Putamen (tissue), 1 donor: ENCODE measurements around the gene PSME3.
"Not testable (repeated sequence)": the region's sequence is repeated elsewhere in the genome, so short reads cannot be mapped to it uniquely, and the experiment has no call there.

Experiments used
- DNase-seq: peaks from one replicate; pipeline ENCODE4 v3.0.0-alpha.2; 2016; ENCODE audit warnings: low spot score

Gene PSME3

DNA sequence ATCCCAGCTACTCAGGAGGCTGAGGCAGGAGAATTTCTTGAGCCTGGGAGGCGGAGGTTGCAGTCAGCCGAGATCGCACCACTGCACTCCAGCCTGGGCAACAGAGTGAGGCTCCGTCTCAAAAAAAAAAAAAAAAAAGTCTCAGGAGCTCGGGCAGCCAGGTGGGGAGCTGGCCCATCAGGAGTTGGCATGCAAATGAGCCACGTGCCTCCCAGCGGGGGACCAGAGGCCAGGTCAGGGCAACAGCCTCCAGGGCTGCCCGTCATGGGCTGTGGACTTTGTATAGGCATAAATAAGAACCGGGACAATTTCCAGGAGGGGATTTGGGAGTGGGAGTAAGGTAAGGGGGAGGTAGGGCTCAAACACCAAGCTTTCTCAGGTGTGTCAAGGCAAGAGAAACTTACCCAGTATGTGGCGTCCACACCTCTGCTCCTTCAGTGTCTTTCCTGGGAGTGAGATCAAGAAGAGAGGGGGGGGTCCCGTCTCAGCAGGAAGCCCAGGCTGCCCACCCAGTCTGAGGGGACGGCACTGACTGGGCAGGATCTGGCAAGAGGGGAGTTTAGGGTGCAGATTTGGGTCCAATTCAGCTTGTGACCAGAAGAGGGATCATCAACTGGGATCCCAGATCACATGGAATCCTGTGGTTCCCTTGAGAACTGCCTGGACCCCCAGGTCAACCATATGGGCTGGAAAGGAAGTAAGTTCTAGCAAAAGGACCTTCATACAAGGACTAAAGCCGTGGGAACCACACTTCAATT, 45.1 kb downstream of the PSME3 start:
- no peak for DNase-seq

GRCh38 chr17:42878924-42879595, 45.9 kb downstream of the PSME3 start:
- no peak for DNase-seq

DNA sequence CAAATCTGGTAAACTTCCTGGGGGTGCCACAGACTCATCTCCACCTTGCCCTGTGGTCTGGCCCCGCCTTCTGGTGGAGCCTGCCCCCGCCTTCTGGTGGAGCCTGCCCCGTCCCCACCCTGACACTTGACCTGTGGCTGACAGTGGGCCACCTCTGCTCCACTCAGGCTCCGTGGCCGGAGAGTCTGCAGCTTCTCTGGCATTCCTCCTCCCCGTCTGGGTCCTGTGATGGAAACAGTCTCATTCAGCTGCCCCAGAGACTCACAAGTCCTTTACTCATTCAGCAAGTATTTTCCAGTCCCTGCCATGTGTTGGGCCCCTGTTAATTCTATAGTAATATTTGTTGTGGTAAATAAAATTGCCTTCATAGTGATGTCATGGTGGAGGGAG, 46.4 kb downstream of the PSME3 start:
- DNase-seq, result no peak

DNA sequence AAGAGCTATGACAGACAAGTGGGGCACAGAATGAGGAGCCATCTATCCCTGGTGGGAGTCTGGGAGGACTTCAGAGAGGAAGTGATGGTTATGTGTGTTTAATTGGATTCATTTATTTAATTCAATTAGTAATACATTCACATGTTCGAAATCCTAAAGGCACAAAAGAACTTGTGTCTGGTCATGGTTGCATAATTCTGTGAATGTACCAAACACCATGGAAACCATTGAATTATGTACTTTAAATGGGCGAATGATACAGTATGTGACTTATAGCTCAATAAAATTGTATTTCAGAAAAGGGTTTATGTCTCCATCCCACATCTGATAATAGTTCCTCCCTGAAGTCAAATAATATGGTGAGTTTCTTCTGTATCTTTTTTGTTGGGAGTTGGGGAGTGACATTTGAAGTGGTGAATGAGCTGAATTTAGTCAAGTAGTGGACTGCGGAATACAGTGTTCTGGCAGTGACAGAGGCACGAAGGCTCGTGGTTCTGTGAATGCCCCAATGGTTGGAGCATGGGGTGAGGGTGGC, 47.6 kb downstream of the PSME3 start:
- DNase-seq, result no peak

GRCh38 chr17:42881706-42882105, 48.5 kb downstream of the PSME3 start:
- DNase-seq, result not testable (repeated sequence)

DNA sequence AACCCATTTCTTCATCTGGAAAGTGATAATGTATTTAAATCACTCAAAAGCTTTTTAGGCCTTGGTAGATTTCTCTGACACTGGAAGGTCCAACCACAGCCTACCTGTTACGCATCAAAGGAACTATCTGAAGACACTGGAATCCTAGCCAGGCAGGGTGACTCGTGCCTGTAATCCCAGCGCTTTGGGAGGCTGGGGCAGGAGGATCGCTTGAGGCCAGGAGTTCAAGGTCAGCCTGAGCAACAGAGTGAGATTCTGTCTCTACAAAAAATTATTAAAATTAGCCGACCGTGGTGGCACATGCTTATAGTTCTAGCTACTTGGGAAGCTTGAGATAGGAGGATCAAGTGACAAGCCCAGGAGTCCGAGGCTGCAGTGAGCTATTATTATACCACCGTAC, 49.0 kb downstream of the PSME3 start:
- DNase-seq, result no peak

DNA sequence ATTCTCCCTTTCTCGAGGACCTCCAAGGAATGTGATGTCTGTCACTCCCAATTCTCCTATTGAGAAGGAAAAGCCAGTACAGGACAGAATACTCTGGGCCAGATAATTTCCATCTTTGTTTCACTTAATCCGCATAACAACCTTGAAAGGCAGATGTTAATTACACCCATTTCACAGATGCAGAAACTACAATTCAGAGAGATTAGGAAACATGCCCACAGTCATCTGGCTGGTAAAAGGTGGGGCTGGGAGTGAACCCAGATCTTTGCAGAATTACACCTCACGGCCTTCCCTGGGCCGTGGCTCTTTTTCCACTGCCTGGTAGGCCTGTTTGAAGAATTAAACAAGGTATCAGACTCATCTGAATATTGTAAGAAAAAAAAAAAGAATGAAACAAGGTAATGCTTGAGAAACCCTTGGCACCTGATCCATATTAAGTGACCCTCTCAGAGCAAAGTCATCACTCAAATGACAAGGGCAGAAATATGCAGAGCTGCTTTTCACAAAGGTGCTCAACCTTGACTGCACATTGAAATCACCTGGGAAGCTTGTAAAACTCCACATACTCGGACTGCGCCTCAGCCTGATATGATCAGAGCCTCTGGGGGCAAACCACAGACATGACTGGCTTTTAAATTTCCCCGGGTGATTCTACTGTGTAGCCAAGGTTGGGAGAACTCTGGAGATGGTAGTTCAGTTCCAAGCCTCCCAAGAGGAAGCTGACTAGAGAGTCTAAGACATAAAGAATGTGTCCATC, 50.8 kb downstream of the PSME3 start:
- DNase-seq, result no peak

- not testable (repeated sequence) for DNase-seq
Observed at GRCh38 chr17:42885806-42886205, 52.6 kb downstream of the PSME3 start.

- no peak for DNase-seq
Observed at GRCh38 chr17:42886283-42887176, 53.3 kb downstream of the PSME3 start.

DNA sequence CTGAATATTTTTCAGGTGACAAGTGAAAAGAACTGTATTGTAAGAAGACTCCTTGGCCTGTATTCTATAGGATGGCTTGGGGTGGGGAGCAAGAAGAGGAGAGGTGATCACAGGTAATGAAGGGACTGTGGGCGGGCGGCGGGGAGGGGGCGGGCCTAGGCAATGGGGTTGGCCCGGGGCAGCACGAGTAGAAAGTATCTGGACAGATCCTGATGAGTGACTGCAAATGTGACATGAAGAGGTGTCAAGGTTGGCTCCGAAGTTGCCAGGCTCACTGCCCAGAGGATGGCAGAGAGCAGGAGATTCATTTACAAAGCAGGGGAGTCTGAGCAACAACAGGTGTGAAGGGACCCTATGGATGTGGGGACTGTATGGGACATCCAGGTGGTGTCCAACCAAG, 56.6 kb downstream of the PSME3 start:
- DNase-seq, result no peak

DNA sequence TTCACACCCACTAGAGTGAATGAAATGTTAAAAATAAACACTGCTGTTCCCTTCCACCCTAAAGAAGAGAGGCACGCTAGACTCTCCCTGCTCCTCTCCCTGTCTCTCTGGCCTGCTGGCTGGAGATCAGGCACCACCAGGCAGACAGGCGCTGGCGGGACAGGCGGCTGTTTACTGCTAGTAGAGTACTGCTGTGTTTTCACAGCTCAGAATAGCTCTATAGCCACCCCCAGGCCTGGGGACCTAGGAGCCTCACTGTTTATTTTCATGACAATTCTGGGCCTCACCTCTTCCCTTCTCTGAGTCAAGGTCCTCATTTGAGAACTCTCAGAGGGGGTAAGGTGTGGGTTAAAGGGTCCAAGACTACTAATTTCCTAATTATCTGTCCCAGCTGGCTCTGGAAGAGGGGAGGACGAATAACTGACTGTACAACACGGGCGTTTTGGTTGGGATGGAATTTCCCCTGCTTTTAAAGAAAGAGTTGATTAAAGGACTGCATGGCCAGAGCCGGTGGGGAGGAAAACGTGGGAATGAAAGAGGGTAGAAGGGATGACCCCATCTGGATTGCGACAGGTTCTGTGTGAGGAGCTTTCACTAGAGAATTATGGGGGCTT, 58.4 kb downstream of the PSME3 start:
- no peak for DNase-seq

DNA sequence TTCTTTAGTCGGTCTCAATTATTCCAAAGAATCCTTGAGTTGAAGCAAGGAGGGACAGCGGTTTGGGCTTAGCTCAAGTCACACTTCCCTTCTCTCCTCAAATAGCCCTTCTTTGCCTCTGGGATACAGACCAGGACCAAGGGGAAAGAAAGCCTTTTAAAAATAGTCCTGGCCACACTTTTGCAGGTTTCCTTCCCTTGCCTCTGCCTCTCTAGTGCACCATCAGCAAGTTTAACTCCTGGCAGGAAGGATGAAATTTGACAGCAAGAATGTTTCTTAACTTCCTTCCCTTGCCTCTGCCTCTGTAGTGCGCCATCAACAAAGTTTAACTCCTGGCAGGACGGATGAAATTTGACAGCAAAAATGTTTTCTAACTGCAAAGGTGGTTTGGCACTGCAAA, 60.2 kb downstream of the PSME3 start:
- DNase-seq, result no peak
